GM19023 (cell line): ENCODE measurements around the gene SYTL4.
A peak's percentile ranks its signal among the peaks of the same experiment; 100 is the strongest.

Experiments
- ATAC-seq: cut with Tn5 transposase; IDR thresholded peaks from one replicate; pipeline ENCODE4 v1.9.1; 2021; ENCODE audit warnings: mild to moderate bottlenecking, moderate library complexity; ENCODE audit not compliant: unreplicated experiment

SYTL4 gene

GRCh38 chrX:100695991-100696390 lies 35.9 kb downstream of the SYTL4 start:
- ATAC-seq = no peak

- no peak for ATAC-seq
Observed at GRCh38 chrX:100695302-100695701, 36.6 kb downstream of the SYTL4 start.

- ATAC-seq = peak; percentile 50
Observed at GRCh38 chrX:100687546-100687945, 44.4 kb downstream of the SYTL4 start.

GRCh38 chrX:100687128-100687527 lies 44.8 kb downstream of the SYTL4 start:
- peak; percentile 33 for ATAC-seq

GRCh38 chrX:100685997-100686305 lies 46.0 kb downstream of the SYTL4 start:
- ATAC-seq = no peak

GRCh38 chrX:100685284-100685996 lies 46.5 kb downstream of the SYTL4 start:
- ATAC-seq = peak; percentile 81

- ATAC-seq = no peak
Observed at GRCh38 chrX:100682939-100683338, 49.0 kb downstream of the SYTL4 start.

GRCh38 chrX:100681599-100681998 lies 50.3 kb downstream of the SYTL4 start:
- no peak for ATAC-seq

- ATAC-seq = no peak
Observed at GRCh38 chrX:100680756-100681155, 51.2 kb downstream of the SYTL4 start.

GRCh38 chrX:100677611-100678181 lies 54.2 kb downstream of the SYTL4 start:
- no peak for ATAC-seq

GRCh38 chrX:100674705-100675104 lies 57.2 kb downstream of the SYTL4 start:
- no peak for ATAC-seq

- no peak for ATAC-seq
Observed at GRCh38 chrX:100673397-100673953, 58.4 kb downstream of the SYTL4 start.

- ATAC-seq = no peak
Observed at GRCh38 chrX:100672966-100673365, 59.0 kb downstream of the SYTL4 start.

GRCh38 chrX:100663642-100664041 lies 68.3 kb downstream of the SYTL4 start:
- ATAC-seq = no peak

GRCh38 chrX:100662796-100663195 lies 69.1 kb downstream of the SYTL4 start:
- no peak for ATAC-seq

- ATAC-seq = no peak
Observed at GRCh38 chrX:100662170-100662569, 69.8 kb downstream of the SYTL4 start.

- no peak for ATAC-seq
Observed at GRCh38 chrX:100659431-100660137, 72.3 kb downstream of the SYTL4 start.

- no peak for ATAC-seq
Observed at GRCh38 chrX:100658941-100659381, 73.0 kb downstream of the SYTL4 start.

GRCh38 chrX:100654261-100654660 lies 77.7 kb downstream of the SYTL4 start:
- no peak for ATAC-seq

GRCh38 chrX:100652266-100652665 lies 79.7 kb downstream of the SYTL4 start:
- no peak for ATAC-seq

- ATAC-seq = no peak
Observed at GRCh38 chrX:100650841-100651240, 81.1 kb downstream of the SYTL4 start.
